Osteoblast (primary cell): ENCODE measurements around the gene IFI27L2. TPM values are rescaled to one million over a fixed set of nuclear protein-coding genes. Genes with fewer than 3 reads are reported as not detected.

Source experiments
- DNase-seq: peaks from one replicate; pipeline ENCODE4 v3.0.0; 2011; ENCODE audit warnings: low spot score, mixed read lengths; ENCODE audit not compliant: insufficient read length; ENCODE audit errors: missing footprints
- H2AFZ ChIP-seq: 2 replicates; pipeline ENCODE4 v1.6.0; 2011; ENCODE audit warnings: mild to moderate bottlenecking, low read length
- H3K27ac ChIP-seq: 2 replicates; pipeline ENCODE4 v1.5.1; 2011; ENCODE audit warnings: mild to moderate bottlenecking, low read depth, low read length, moderate library complexity
- H3K27me3 ChIP-seq: 2 replicates; pipeline ENCODE4 v1.6.0; 2012; ENCODE audit warnings: mild to moderate bottlenecking, control low read depth, inconsistent platforms, low read length, moderate library complexity; ENCODE audit not compliant: insufficient read depth
- H3K36me3 ChIP-seq: 2 replicates; pipeline ENCODE4 v1.5.1; 2011; ENCODE audit warnings: mild to moderate bottlenecking, low read length, control low read depth, moderate library complexity; ENCODE audit not compliant: insufficient read depth
- H3K4me1 ChIP-seq: 2 replicates; pipeline ENCODE4 v1.5.1; 2011; ENCODE audit warnings: mild to moderate bottlenecking, low read length, control low read depth, moderate library complexity; ENCODE audit not compliant: insufficient read depth
- H3K4me2 ChIP-seq: 2 replicates; pipeline ENCODE4 v1.6.0; 2011; ENCODE audit warnings: mild to moderate bottlenecking, low read length; ENCODE audit not compliant: insufficient read depth
- H3K4me3 ChIP-seq: fragments of 200-600 bp; sonication (generic); 3 replicates; pipeline ENCODE4 v1.5.1; 2012; ENCODE audit warnings: mild to moderate bottlenecking, low read length, inconsistent platforms; ENCODE audit not compliant: insufficient read depth
- H3K79me2 ChIP-seq: 2 replicates; pipeline ENCODE4 v1.6.0; 2012; ENCODE audit warnings: mild to moderate bottlenecking, low read length, control low read depth, inconsistent platforms; ENCODE audit not compliant: insufficient read depth
- H3K9me3 ChIP-seq: 2 replicates; pipeline ENCODE4 v1.5.1; 2011; ENCODE audit warnings: low read depth, low read length, control low read depth
- H4K20me1 ChIP-seq: 2 replicates; pipeline ENCODE4 v1.6.0; 2012; ENCODE audit warnings: mild to moderate bottlenecking, low read length, control low read depth; ENCODE audit not compliant: insufficient read depth
- CTCF ChIP-seq: IDR thresholded peaks from 2 replicates; pipeline ENCODE4 v1.5.1; 2011; ENCODE audit warnings: mild to moderate bottlenecking, low read depth, low read length, moderate library complexity; ENCODE audit errors: extremely low read depth
- total RNA-seq: library from RNA; depleted of rRNA; stranded (reverse); fragments of >200 nt; gene quantifications from 2 replicates; pipeline ENCODE4 v1.2.3, GENCODE V29; 2012

IFI27L2 gene
- total RNA-seq, 1 donor, result 76.7 TPM

GRCh38 chr14:94099006-94099405 is 30.4 kb downstream of the IFI27L2 start:
- no peak overlapping the region for H3K27ac ChIP-seq
- H3K4me2 ChIP-seq, result no peak overlapping the region

DNA sequence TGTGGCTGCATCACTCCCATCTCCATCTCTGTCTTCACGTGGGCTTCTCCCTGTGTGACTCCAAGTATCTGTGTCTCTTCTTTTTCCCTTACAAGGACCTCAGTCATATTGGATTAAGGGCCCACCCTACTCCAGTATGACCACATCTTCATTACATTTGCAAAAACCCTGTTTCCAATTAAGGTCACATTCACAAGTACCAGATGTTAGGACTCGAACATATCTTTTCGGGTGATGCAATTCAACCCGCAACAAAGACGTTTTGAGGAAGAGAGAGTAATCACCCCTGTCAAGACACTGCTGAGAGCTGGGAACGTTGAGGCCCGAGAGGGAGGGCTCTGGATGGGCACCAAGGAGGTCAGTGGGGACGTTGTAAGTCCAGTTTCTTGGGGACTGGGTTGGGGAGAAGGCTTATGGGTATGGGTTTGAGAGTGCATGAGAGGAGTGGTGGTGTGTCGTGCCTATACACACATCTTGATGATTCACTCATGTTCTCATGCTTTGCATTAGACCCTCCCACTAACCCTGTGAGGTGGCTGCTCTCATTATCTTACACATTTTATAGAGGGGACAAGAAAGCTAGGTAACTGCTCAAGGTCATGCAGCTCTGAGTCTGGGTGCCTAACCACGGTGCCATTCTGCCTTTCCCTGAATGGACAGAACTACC is 30.9 kb downstream of the IFI27L2 start:
- H3K4me2 ChIP-seq, result no peak overlapping the region
- no peak overlapping the region for H3K4me3 ChIP-seq
- no peaks in the 10 kb centered on the region for H3K36me3 ChIP-seq
- no peaks in the 10 kb centered on the region for H3K9me3 ChIP-seq
- H3K4me1 ChIP-seq, result peaks cover 16% of the 10 kb centered on the region
- H3K27me3 ChIP-seq, result no peaks in the 10 kb centered on the region
- no peak overlapping the region for H2AFZ ChIP-seq
- no peak for TF ChIP-seq CTCF
- H3K79me2 ChIP-seq, result no peaks in the 10 kb centered on the region
- no peaks in the 10 kb centered on the region for H4K20me1 ChIP-seq
- H3K27ac ChIP-seq, result no peak overlapping the region
- DNase-seq, result no peak

More at GRCh38 chr14:94099006-94099405, 30.4 kb downstream of the IFI27L2 start:
- Histone ChIP-seq H3K27me3 (no peaks in the 10 kb centered on the region), H3K9me3 (no peaks in the 10 kb centered on the region), H3K4me1 (peaks cover 16% of the 10 kb centered on the region), H4K20me1 (no peaks in the 10 kb centered on the region), H2AFZ (no peak overlapping the region), H3K79me2 (no peaks in the 10 kb centered on the region), H3K36me3 (no peaks in the 10 kb centered on the region), H3K4me3 (no peak overlapping the region)
- DNase-seq, result no peak
- no peak for TF ChIP-seq CTCF

DNA sequence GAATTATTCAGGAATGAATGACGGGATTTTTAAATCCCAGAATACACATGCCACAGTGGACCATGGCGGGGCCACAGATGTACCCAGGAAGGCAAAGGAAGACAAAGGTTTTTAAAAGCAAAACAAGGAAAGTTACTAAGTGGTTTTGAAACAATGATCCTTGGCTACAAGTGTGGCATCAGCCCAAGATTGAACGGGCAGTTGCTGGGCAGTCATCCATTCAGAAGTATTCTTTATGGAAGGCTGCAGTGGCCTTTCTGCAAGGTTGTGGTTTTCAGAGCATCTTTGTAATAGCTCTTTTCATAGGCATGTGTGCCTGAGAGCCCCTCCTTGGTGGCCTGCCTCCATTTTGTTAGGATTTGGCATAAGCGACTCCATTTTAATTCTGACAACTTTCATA is 32.3 kb downstream of the IFI27L2 start:
- H3K4me1 ChIP-seq, result peaks cover 16% of the 10 kb centered on the region

GRCh38 chr14:94093418-94093817 is 36.0 kb downstream of the IFI27L2 start:
- Histone ChIP-seq H3K9me3 (no peaks in the 10 kb centered on the region), H2AFZ (no peak overlapping the region), H3K4me1 (peaks cover 12% of the 10 kb centered on the region), H3K4me3 (no peak overlapping the region), H3K36me3 (no peaks in the 10 kb centered on the region), H4K20me1 (no peaks in the 10 kb centered on the region), H3K27ac (no peak overlapping the region), H3K79me2 (peaks cover 2% of the 10 kb centered on the region), H3K4me2 (no peak overlapping the region), H3K27me3 (no peaks in the 10 kb centered on the region)
- no peak for DNase-seq
- TF ChIP-seq CTCF, result no peak

More for the DNA sequence above, 32.3 kb downstream of the IFI27L2 start:
- H4K20me1 ChIP-seq, result no peaks in the 10 kb centered on the region
- no peak for DNase-seq
- no peak overlapping the region for H2AFZ ChIP-seq
- no peaks in the 10 kb centered on the region for H3K79me2 ChIP-seq
- TF ChIP-seq CTCF, result no peak
- H3K9me3 ChIP-seq, result no peaks in the 10 kb centered on the region
- H3K27me3 ChIP-seq, result no peaks in the 10 kb centered on the region
- no peaks in the 10 kb centered on the region for H3K36me3 ChIP-seq
- no peak overlapping the region for H3K27ac ChIP-seq
- H3K4me2 ChIP-seq, result no peak overlapping the region
- no peak overlapping the region for H3K4me3 ChIP-seq
